IPS DF 6.9 (cell line): Measurements from ENCODE around the gene VPS13D.
"Not testable (repeated sequence)": the region's sequence is repeated elsewhere in the genome, so short reads cannot be mapped to it uniquely, and the experiment has no call there.

Experiments used
- DNase-seq: peaks from one replicate; pipeline ENCODE4 v3.0.0-alpha.2; 2013; ENCODE audit warnings: low read depth, low spot score
- H3K27ac ChIP-seq: one replicate; pipeline ENCODE4 v1.5.1; 2013; ENCODE audit warnings: low read length, control low read depth
- H3K27me3 ChIP-seq: 2 replicates; pipeline ENCODE4 v1.6.1; 2013; ENCODE audit warnings: mild to moderate bottlenecking, low read length; ENCODE audit not compliant: control insufficient read depth, insufficient read depth
- H3K36me3 ChIP-seq: 2 replicates; pipeline ENCODE4 v1.6.1; 2013; ENCODE audit warnings: low read length; ENCODE audit not compliant: control insufficient read depth, insufficient read depth
- H3K4me1 ChIP-seq: 2 replicates; pipeline ENCODE4 v1.6.1; 2013; ENCODE audit warnings: low read length; ENCODE audit not compliant: control insufficient read depth, insufficient read depth
- H3K4me3 ChIP-seq: 2 replicates; pipeline ENCODE4 v1.5.1; 2013; ENCODE audit warnings: mild to moderate bottlenecking, low read length
- H3K9me3 ChIP-seq: 2 replicates; pipeline ENCODE4 v1.6.1; 2013; ENCODE audit warnings: low read length, inconsistent platforms; ENCODE audit not compliant: control insufficient read depth, insufficient read depth
- WGBS: extraction: QIAGEN DNeasy Blood & Tissue Kit; methylation state at CpG from one replicate; pipeline ENCODE4 v1.1.7; 2013; ENCODE audit warnings: mixed read lengths, missing lambda C conversion rate; ENCODE audit not compliant: insufficient read length, insufficient coverage; 5-methylcytosine and 5-hydroxymethylcytosine counted together

VPS13D gene

GRCh38 chr1:12518931-12519692, 289.3 kb downstream of the VPS13D start:
- Histone ChIP-seq H3K4me1 (no peaks in the 10 kb centered on the region), H3K9me3 (no peaks in the 10 kb centered on the region), H3K27me3 (no peaks in the 10 kb centered on the region), H3K36me3 (no peaks in the 10 kb centered on the region), H3K27ac (no peak overlapping the region), H3K4me3 (no peak overlapping the region)
- WGBS: no CpG with 5 or more reads among the region's 21 CpGs
- no peak for DNase-seq

GRCh38 chr1:12519693-12520364, 290.0 kb downstream of the VPS13D start:
- H3K36me3 ChIP-seq: no peaks in the 10 kb centered on the region
- no peak overlapping the region for H3K27ac ChIP-seq
- H3K4me1 ChIP-seq: no peaks in the 10 kb centered on the region
- H3K4me3 ChIP-seq: no peak overlapping the region
- no peak for DNase-seq
- no CpG with 5 or more reads among the region's 11 CpGs for WGBS
- no peaks in the 10 kb centered on the region for H3K9me3 ChIP-seq
- no peaks in the 10 kb centered on the region for H3K27me3 ChIP-seq

GRCh38 chr1:12521096-12521495, 291.3 kb downstream of the VPS13D start:
- no peaks in the 10 kb centered on the region for H3K4me1 ChIP-seq
- no peaks in the 10 kb centered on the region for H3K36me3 ChIP-seq
- H3K27ac ChIP-seq: no peak overlapping the region
- WGBS: no CpG with 5 or more reads among the region's 5 CpGs
- H3K27me3 ChIP-seq: no peaks in the 10 kb centered on the region
- H3K9me3 ChIP-seq: no peaks in the 10 kb centered on the region
- no peak for DNase-seq
- H3K4me3 ChIP-seq: no peak overlapping the region

DNA sequence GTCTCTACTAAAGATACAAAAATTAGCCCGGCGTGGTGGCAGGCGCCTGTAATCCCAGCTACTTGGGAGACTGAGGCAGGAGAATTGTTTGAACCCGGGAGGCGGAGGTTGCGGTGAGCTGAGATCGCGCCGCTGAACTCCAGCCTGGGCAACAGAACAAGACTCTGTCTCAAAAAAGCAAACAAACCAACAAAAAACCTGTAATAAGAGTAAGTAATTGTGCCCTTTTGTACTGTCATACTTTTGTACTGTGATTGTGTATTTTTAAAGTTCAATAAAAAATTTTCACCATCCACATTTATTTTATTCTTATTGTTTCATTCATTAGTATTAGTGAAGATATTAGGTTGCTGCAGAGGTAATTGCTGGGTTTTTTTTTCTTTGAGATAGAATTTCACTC, 292.9 kb downstream of the VPS13D start:
- H3K4me3 ChIP-seq, H3K9me3 ChIP-seq, H3K4me1 ChIP-seq, H3K36me3 ChIP-seq, H3K27me3 ChIP-seq, DNase-seq, H3K27ac ChIP-seq: not testable (repeated sequence)
- no CpG with 5 or more reads among the region's 9 CpGs for WGBS

DNA sequence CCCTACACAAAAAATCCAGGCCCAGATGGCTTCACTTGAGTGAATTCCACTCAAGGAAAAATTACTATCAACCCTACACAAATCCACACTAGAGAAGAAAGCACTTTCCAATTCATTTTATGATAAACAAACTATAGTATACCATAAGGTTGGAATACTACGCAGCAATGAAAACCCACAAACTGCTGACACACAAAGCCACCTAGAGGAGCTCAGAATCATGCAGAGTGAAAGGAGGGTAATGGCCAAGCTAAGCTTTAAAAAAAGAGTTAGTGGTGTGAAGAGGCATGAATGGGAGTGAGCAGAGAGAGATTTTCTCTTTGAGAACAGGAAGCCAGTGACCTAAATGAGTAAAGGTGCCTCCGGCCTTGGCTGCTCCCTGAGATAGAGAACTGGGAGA, 294.4 kb downstream of the VPS13D start:
- Histone ChIP-seq H3K27ac (no peak overlapping the region), H3K4me1 (peaks cover 1% of the 10 kb centered on the region; the same call in 1 of the 2 replicates), H3K9me3 (no peaks in the 10 kb centered on the region), H3K27me3 (no peaks in the 10 kb centered on the region), H3K36me3 (no peaks in the 10 kb centered on the region), H3K4me3 (no peak overlapping the region)
- DNase-seq: no peak
- no CpG with 5 or more reads among the region's 2 CpGs for WGBS

DNA sequence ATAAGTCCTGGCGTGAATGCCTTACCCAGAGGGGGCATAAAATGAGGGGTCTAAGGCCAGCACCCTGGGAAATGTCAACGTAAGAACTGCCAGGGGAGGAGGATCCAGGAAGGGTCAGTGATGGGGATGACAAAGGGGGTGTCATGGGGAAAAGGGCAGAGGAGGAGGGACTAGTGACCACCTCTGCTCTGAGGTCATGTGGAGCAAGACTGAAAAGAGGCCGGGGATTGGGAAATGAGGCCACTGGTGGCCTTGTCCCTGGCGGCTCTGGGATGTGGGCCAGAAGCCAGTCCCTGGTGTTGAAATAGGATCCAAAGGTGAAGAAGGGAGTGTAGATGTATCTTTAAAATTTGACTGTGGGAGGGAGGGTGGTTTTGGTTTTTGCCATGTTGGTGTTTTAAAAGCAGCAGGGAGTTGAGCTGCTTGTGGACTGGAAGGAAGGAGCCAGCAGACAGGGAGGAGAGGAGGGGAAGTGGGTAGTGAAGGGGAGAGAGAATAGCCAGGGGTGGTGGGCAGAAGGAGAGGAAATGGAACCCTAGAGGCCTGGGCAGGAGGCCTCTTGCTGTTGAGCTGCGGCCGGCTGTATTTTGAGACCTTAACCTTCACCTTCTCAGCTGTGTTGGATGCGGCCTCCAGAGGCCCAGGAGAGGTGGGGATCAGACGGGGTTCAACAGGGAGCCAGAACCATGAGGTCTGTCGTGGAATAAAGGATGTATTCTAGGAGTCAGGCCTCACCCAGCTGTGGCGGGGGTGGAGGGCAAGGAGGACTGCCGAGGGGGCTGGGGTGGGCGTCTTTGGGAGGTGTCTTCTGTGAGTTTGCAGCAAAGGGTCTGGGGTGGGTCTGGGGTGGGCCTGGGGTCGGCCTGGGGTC, 295.7 kb downstream of the VPS13D start:
- H3K4me3 ChIP-seq: no peak overlapping the region
- H3K9me3 ChIP-seq: no peaks in the 10 kb centered on the region
- peaks cover 1% of the 10 kb centered on the region; the same call in 1 of the 2 replicates for H3K4me1 ChIP-seq
- H3K36me3 ChIP-seq: no peaks in the 10 kb centered on the region
- H3K27me3 ChIP-seq: no peaks in the 10 kb centered on the region
- WGBS: no CpG with 5 or more reads among the region's 13 CpGs
- DNase-seq: no peak
- no peak overlapping the region for H3K27ac ChIP-seq

DNA sequence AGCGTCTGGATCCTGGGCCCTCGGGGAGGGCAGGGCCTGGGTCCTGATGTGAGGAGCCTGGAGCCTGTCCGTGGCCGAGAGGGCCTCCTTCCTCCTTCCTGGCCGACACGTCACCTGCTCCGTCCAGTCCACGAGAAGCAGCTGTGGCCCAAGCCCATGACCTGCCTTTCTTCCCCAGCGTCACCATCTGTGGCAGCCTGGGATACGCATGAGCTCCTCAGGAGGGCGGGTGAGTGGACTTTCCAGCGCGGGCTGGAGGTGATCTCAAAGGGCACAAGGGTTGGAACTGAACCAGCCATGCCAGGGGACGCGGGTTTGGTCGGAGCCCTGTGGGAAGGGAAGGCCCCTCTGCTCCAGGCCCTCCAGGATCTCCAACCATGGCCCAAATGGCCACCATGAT, 297.7 kb downstream of the VPS13D start:
- DNase-seq: no peak
- no peak overlapping the region for H3K27ac ChIP-seq
- no peaks in the 10 kb centered on the region for H3K9me3 ChIP-seq
- no peaks in the 10 kb centered on the region for H3K36me3 ChIP-seq
- H3K4me3 ChIP-seq: no peak overlapping the region
- H3K27me3 ChIP-seq: no peaks in the 10 kb centered on the region
- peaks cover 1% of the 10 kb centered on the region; the same call in 1 of the 2 replicates for H3K4me1 ChIP-seq
- no CpG with 5 or more reads among the region's 16 CpGs for WGBS

- Histone ChIP-seq H3K9me3 (no peaks in the 10 kb centered on the region), H3K27ac (no peak overlapping the region), H3K27me3 (no peaks in the 10 kb centered on the region), H3K36me3 (no peaks in the 10 kb centered on the region), H3K4me3 (no peak overlapping the region), H3K4me1 (peaks cover 1% of the 10 kb centered on the region; the same call in 1 of the 2 replicates)
- WGBS: no CpG with 5 or more reads among the region's 24 CpGs
- no peak for DNase-seq
These were observed 298.4 kb downstream of the VPS13D start for GRCh38 chr1:12528021-12528852.

- H3K9me3 ChIP-seq: no peaks in the 10 kb centered on the region
- peaks cover 1% of the 10 kb centered on the region; the same call in 1 of the 2 replicates for H3K4me1 ChIP-seq
- no peaks in the 10 kb centered on the region for H3K27me3 ChIP-seq
- no CpG with 5 or more reads among the region's 3 CpGs for WGBS
- no peaks in the 10 kb centered on the region for H3K36me3 ChIP-seq
- no peak for DNase-seq
- no peak overlapping the region for H3K4me3 ChIP-seq
- H3K27ac ChIP-seq: no peak overlapping the region
These were observed 299.9 kb downstream of the VPS13D start for GRCh38 chr1:12529640-12530174.
